Natural killer cell (primary cell): Measurements from ENCODE around the gene ERBB4. TPM values are rescaled to one million over a fixed set of nuclear protein-coding genes. Genes with fewer than 3 reads are reported as not detected.

Experiments
- ATAC-seq, 3 donors: fragments of 150-1000 bp in 2 of 3; fragments of 200-7000 bp in 1 of 3; cut with Tn5 transposase; 1 replicate in 1 of 3; 2 replicates in 2 of 3; pipeline ENCODE4 v1.10.0; 2021; ENCODE audit warnings: mild to moderate bottlenecking in 2 of 3, moderate library complexity in 2 of 3
- DNase-seq, 2 donors: peaks; one replicate each; pipeline versions ENCODE4 v3.0.0 to v3.0.0-alpha.2; 2013 to 2021; ENCODE audit warnings: mixed read lengths in 1 of 2
- H3K27ac ChIP-seq: one replicate; pipeline ENCODE4 v1.5.1; 2013; ENCODE audit warnings: mild to moderate bottlenecking, low read length
- H3K27me3 ChIP-seq: one replicate; pipeline ENCODE4 v1.6.1; 2013; ENCODE audit warnings: low read length; ENCODE audit not compliant: control insufficient read depth, insufficient read depth
- H3K36me3 ChIP-seq: one replicate; pipeline ENCODE4 v1.6.1; 2013; ENCODE audit warnings: low read length; ENCODE audit not compliant: control insufficient read depth, insufficient read depth
- H3K4me1 ChIP-seq: one replicate; pipeline ENCODE4 v1.6.1; 2013; ENCODE audit warnings: low read length; ENCODE audit not compliant: control insufficient read depth, insufficient read depth
- H3K4me3 ChIP-seq: one replicate; pipeline ENCODE4 v1.5.1; 2013; ENCODE audit warnings: low read length
- H3K9me3 ChIP-seq: one replicate; pipeline ENCODE4 v1.6.1; 2013; ENCODE audit warnings: low read length; ENCODE audit not compliant: control insufficient read depth, insufficient read depth
- H3K27ac Mint-ChIP-seq, 2 donors: one replicate each; pipeline ENCODE4 v1.8.0; 2022; ENCODE audit warnings: mild to moderate bottlenecking in 2 of 2, mixed read lengths in 2 of 2, moderate library complexity in 1 of 2
- H3K27me3 Mint-ChIP-seq, 2 donors: one replicate each; pipeline ENCODE4 v1.8.0; 2022; ENCODE audit warnings: low read depth in 2 of 2, mixed read lengths in 2 of 2
- H3K36me3 Mint-ChIP-seq: one replicate; pipeline ENCODE4 v1.8.0; 2022; ENCODE audit warnings: mixed read lengths
- H3K4me1 Mint-ChIP-seq, 2 donors: one replicate each; pipeline ENCODE4 v1.8.0; 2022; ENCODE audit warnings: mixed read lengths in 2 of 2
- H3K4me3 Mint-ChIP-seq: one replicate; pipeline ENCODE4 v1.8.0; 2022; ENCODE audit warnings: mild to moderate bottlenecking, moderate library complexity, mixed read lengths
- H3K9me3 Mint-ChIP-seq, 2 donors: one replicate each; pipeline ENCODE4 v1.8.0; 2022; ENCODE audit warnings: mixed read lengths in 2 of 2
- WGBS: methylation state at CpG from one replicate; pipeline ENCODE4 v1.1.7; 2013; ENCODE audit warnings: missing lambda C conversion rate; ENCODE audit not compliant: insufficient coverage; 5-methylcytosine and 5-hydroxymethylcytosine counted together
- intact Hi-C: fragments of 100-400 bp; cut with micrococcal nuclease; formaldehyde crosslinking; loops from one replicate; pipeline ENCODE4 v1.14.2; 2022
- total RNA-seq, 4 donors: library from RNA; stranded (reverse); fragments of 120-200 nt in 1 of 4; gene quantifications; one replicate each; pipeline versions ENCODE4 v1.2.3 to v1.2.4, GENCODE V29; 2013 to 2022
- TF ChIP-seq, protein P1 (sequence below): fragments of 200-600 bp; IDR thresholded peaks from one replicate; pipeline ENCODE4 v1.8.0; 2022; ENCODE audit warnings: antibody characterized with exemption

The ERBB4 gene
- total RNA-seq, 3 donors from 2014 or later (not counting 1 experiment from before 2014, with no cell fraction given): 0.08 TPM; not detected in 2

DNA sequence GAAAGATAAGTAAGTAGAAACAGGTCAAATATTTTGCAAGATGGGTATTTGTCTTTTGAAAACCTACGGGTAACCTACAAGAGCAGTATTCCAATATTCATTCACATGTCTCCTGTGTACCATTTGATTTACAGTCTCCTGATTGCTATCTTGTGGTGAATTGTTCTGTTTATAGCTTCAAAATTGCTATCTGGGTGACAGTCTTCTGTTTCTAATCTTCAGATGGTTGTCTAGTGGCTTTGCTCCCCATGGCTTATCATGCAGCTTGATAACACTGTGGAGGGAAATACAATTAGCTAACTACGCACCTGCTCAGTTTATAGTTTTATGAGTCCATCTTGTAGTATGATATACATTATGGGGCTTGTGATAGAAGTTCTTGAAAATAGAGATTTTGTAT, 1165.4 kb downstream of the ERBB4 start:
- no peak overlapping the region for H3K4me3 Mint-ChIP-seq

DNA sequence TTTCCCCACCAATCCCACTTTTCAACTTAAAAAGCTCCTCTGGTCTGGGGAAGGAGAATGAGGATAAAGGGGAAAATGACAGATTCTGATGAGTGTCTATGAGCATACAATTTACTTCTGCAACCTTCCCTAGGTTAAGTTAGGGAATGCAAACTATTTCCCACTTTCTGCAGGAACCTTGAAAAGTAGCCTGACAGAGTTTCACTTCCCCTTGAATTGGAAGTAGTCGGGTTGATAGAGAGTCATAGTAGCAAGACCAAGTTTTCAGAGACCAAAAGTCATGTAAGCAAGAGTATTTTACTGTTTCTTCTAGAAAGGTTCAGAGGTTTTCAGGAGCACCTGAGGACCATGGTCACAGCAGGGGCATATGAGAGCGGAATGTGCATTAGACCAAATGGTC, 1167.1 kb downstream of the ERBB4 start:
- Histone ChIP-seq H3K36me3 (no peaks in the 10 kb centered on the region), H3K27ac (no peak overlapping the region), H3K9me3 (peaks cover 3% of the 10 kb centered on the region), H3K4me1 (no peaks in the 10 kb centered on the region), H3K4me3 (no peak overlapping the region), H3K27me3 (no peaks in the 10 kb centered on the region)
- Mint-ChIP-seq H3K27ac (no peak overlapping the region), H3K36me3 (no peaks in the 10 kb centered on the region), H3K4me3 (no peak overlapping the region), H3K9me3 (peaks cover 7 to 8% of the 10 kb centered on the region in 2 donors), H3K27me3 (no peaks in the 10 kb centered on the region), H3K4me1 (no peaks in the 10 kb centered on the region)
- 76% methylated on average over 2 of the region's 2 CpGs for WGBS
- intact Hi-C loops: no loop called here
- DNase-seq: no peak
- ATAC-seq: no peak
- TF ChIP-seq, protein P1, sequence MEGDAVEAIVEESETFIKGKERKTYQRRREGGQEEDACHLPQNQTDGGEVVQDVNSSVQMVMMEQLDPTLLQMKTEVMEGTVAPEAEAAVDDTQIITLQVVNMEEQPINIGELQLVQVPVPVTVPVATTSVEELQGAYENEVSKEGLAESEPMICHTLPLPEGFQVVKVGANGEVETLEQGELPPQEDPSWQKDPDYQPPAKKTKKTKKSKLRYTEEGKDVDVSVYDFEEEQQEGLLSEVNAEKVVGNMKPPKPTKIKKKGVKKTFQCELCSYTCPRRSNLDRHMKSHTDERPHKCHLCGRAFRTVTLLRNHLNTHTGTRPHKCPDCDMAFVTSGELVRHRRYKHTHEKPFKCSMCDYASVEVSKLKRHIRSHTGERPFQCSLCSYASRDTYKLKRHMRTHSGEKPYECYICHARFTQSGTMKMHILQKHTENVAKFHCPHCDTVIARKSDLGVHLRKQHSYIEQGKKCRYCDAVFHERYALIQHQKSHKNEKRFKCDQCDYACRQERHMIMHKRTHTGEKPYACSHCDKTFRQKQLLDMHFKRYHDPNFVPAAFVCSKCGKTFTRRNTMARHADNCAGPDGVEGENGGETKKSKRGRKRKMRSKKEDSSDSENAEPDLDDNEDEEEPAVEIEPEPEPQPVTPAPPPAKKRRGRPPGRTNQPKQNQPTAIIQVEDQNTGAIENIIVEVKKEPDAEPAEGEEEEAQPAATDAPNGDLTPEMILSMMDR: no peak

More for the DNA sequence above, 1165.4 kb downstream of the ERBB4 start:
- no peaks in the 10 kb centered on the region for H3K4me1 Mint-ChIP-seq
- no peak overlapping the region for H3K27ac Mint-ChIP-seq
- WGBS: 71% methylated on average over 1 of the region's 2 CpGs
- Histone ChIP-seq H3K27me3 (no peaks in the 10 kb centered on the region), H3K27ac (no peak overlapping the region), H3K36me3 (no peaks in the 10 kb centered on the region), H3K4me1 (no peaks in the 10 kb centered on the region), H3K4me3 (no peak overlapping the region), H3K9me3 (peaks cover 3% of the 10 kb centered on the region)
- ATAC-seq: no peak
- H3K9me3 Mint-ChIP-seq: peaks cover 7% of the 10 kb centered on the region in 2 donors
- intact Hi-C loops: no loop called here
- no peak for DNase-seq
- no peaks in the 10 kb centered on the region for H3K27me3 Mint-ChIP-seq
- TF ChIP-seq, protein P1: no peak
- no peaks in the 10 kb centered on the region for H3K36me3 Mint-ChIP-seq

DNA sequence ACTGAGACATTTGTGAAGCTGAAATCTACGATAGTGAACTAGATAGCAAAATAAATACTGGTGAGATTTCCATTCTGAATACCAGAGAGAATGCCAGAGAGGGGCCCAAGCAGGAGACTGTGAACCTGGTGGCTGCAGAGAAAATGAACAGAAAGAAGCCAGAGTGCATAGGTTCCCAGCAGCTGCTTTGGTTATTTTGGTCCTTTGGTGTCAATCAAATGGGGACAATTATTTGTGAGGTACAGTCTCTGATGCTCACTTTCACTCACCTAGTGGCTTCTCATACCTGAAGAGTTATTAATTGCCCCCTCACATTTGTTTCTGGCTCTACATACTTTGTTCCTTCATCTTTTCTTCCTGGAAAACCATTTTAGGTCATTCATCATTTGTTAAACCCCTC, 1170.1 kb downstream of the ERBB4 start:
- H3K9me3 Mint-ChIP-seq: peaks cover 7 to 14% of the 10 kb centered on the region in 2 donors
- no peak overlapping the region for H3K4me3 ChIP-seq
- no peaks in the 10 kb centered on the region for H3K4me1 ChIP-seq
- H3K4me3 Mint-ChIP-seq: no peak overlapping the region
- WGBS: 69% methylated on average over 1 of the region's 1 CpG
- TF ChIP-seq, protein P1: no peak
- H3K36me3 Mint-ChIP-seq: no peaks in the 10 kb centered on the region
- no peaks in the 10 kb centered on the region for H3K4me1 Mint-ChIP-seq
- intact Hi-C loops: no loop called here
- H3K27ac ChIP-seq: no peak overlapping the region
- H3K27me3 Mint-ChIP-seq: no peaks in the 10 kb centered on the region
- ATAC-seq (no peak), DNase-seq (no peak)
- H3K36me3 ChIP-seq: no peaks in the 10 kb centered on the region
- H3K27me3 ChIP-seq: no peaks in the 10 kb centered on the region
- no peak overlapping the region for H3K27ac Mint-ChIP-seq
- H3K9me3 ChIP-seq: peaks cover 3% of the 10 kb centered on the region

DNA sequence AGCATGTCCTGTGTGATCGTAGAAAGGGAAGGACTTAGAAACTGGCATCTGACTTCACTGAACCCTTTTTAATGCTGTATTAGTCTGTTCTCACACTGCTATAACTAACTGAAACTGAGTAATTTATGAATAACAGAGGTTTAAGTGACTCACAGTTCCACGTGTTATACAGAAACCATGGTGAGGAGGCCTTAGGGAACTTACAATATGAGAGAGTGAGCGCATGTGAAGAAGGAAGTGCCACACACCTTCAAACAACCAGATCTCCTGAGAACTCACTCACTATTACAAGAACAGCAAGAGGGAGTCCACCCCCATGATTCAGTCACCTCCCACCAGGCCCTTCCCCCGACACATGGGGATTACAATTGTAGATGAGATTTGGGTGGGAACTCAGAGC, 1170.9 kb downstream of the ERBB4 start:
- peaks cover 7 to 14% of the 10 kb centered on the region in 2 donors for H3K9me3 Mint-ChIP-seq
- intact Hi-C loops: no loop called here
- no peak overlapping the region for H3K27ac ChIP-seq
- no peaks in the 10 kb centered on the region for H3K4me1 ChIP-seq
- H3K36me3 Mint-ChIP-seq: no peaks in the 10 kb centered on the region
- no peak overlapping the region for H3K4me3 ChIP-seq
- H3K9me3 ChIP-seq: peaks cover 3% of the 10 kb centered on the region
- WGBS: 70% methylated on average over 2 of the region's 4 CpGs
- DNase-seq: no peak
- H3K27ac Mint-ChIP-seq: no peak overlapping the region
- no peak for ATAC-seq
- no peak overlapping the region for H3K4me3 Mint-ChIP-seq
- no peaks in the 10 kb centered on the region for H3K27me3 ChIP-seq
- H3K36me3 ChIP-seq: no peaks in the 10 kb centered on the region
- no peaks in the 10 kb centered on the region for H3K4me1 Mint-ChIP-seq
- TF ChIP-seq, protein P1: no peak
- H3K27me3 Mint-ChIP-seq: no peaks in the 10 kb centered on the region
